GDM1 (cell line): ENCODE results near the gene TOR1AIP1.
A peak's percentile ranks its signal among the peaks of the same experiment; 100 is the strongest.
"Not testable (repeated sequence)": the region's sequence is repeated elsewhere in the genome, so short reads cannot be mapped to it uniquely, and the experiment has no call there.

Experiments used
- DNase-seq: peaks from one replicate; lab custom pipeline; 2025; lab: John Stamatoyannopoulos, UW

Gene TOR1AIP1

GRCh38 chr1:179937668-179938254, 55.7 kb downstream of the TOR1AIP1 start:
- DNase-seq, result no peak

- DNase-seq, result no peak
Observed at GRCh38 chr1:179938752-179939151, 56.7 kb downstream of the TOR1AIP1 start.

GRCh38 chr1:179939941-179940340, 57.9 kb downstream of the TOR1AIP1 start:
- no peak for DNase-seq

- no peak for DNase-seq
Observed at GRCh38 chr1:179941454-179941853, 59.4 kb downstream of the TOR1AIP1 start.

- no peak for DNase-seq
Observed at GRCh38 chr1:179950651-179951050, 68.6 kb downstream of the TOR1AIP1 start.

GRCh38 chr1:179951383-179952144, 69.5 kb downstream of the TOR1AIP1 start:
- no peak for DNase-seq

GRCh38 chr1:179952186-179952585, 70.1 kb downstream of the TOR1AIP1 start:
- DNase-seq, result no peak

GRCh38 chr1:179953974-179954492, 71.9 kb downstream of the TOR1AIP1 start:
- DNase-seq, result no peak

GRCh38 chr1:179954493-179955286, 72.6 kb downstream of the TOR1AIP1 start, which contains the start of gene CEP350:
Gene CEP350 (plus strand): TSS chr1:179954810. CDS start chr1:179986182, 31,372 bp downstream.
- peak; percentile 99 for DNase-seq

GRCh38 chr1:179955287-179955680, 73.2 kb downstream of the TOR1AIP1 start:
- DNase-seq, result no peak

- DNase-seq, result no peak
Observed at GRCh38 chr1:179955731-179956130, 73.6 kb downstream of the TOR1AIP1 start.

- DNase-seq, result no peak
Observed at GRCh38 chr1:179958359-179958758, 76.3 kb downstream of the TOR1AIP1 start.

GRCh38 chr1:179962168-179962567, 80.1 kb downstream of the TOR1AIP1 start:
- not testable (repeated sequence) for DNase-seq

GRCh38 chr1:179966551-179966950, 84.5 kb downstream of the TOR1AIP1 start:
- DNase-seq, result no peak

GRCh38 chr1:179968284-179968993, 86.4 kb downstream of the TOR1AIP1 start:
- no peak for DNase-seq

GRCh38 chr1:179968994-179969919, 87.2 kb downstream of the TOR1AIP1 start:
- DNase-seq, result no peak
